NCI-H128 (cell line): ENCODE data around the gene REP15.
"Not testable (repeated sequence)": the region's sequence is repeated elsewhere in the genome, so short reads cannot be mapped to it uniquely, and the experiment has no call there.

ENCODE experiments used
- DNase-seq: peaks from one replicate; lab custom pipeline; 2025; ENCODE audit not compliant: unreplicated experiment; lab: John Stamatoyannopoulos, UW

The REP15 gene

GRCh38 chr12:27696293-27696652, at the start of gene REP15:
Gene REP15 (plus strand): TSS chr12:27696447. CDS start chr12:27696563, 116 bp downstream.
- no peak for DNase-seq

GRCh38 chr12:27650011-27650410, 46.2 kb upstream of the REP15 start:
- DNase-seq: no peak

GRCh38 chr12:27651201-27651600, 45.0 kb upstream of the REP15 start:
- no peak for DNase-seq

GRCh38 chr12:27652174-27652763, 44.0 kb upstream of the REP15 start:
- DNase-seq: peak; percentile 53

- no peak for DNase-seq
These were observed 42.6 kb upstream of the REP15 start for GRCh38 chr12:27653661-27654060.

- not testable (repeated sequence) for DNase-seq
These were observed 40.8 kb upstream of the REP15 start for GRCh38 chr12:27655476-27655875.

- DNase-seq: no peak
These were observed 39.0 kb upstream of the REP15 start for GRCh38 chr12:27657296-27657695.

- no peak for DNase-seq
These were observed 30.5 kb upstream of the REP15 start for GRCh38 chr12:27665704-27666103.

GRCh38 chr12:27666510-27666909, 29.7 kb upstream of the REP15 start:
- DNase-seq: no peak

- DNase-seq: no peak
These were observed 28.7 kb upstream of the REP15 start for GRCh38 chr12:27667540-27667939.

- no peak for DNase-seq
These were observed 24.2 kb upstream of the REP15 start for GRCh38 chr12:27672051-27672450.

- no peak for DNase-seq
These were observed 23.6 kb upstream of the REP15 start for GRCh38 chr12:27672643-27673042.

GRCh38 chr12:27673101-27673718, 23.0 kb upstream of the REP15 start:
- no peak for DNase-seq

- DNase-seq: no peak
These were observed 21.3 kb upstream of the REP15 start for GRCh38 chr12:27674989-27675388.

GRCh38 chr12:27680619-27681018, 15.6 kb upstream of the REP15 start:
- no peak for DNase-seq

GRCh38 chr12:27682534-27682933, 13.7 kb upstream of the REP15 start:
- DNase-seq: no peak

GRCh38 chr12:27685274-27685673, 11.0 kb upstream of the REP15 start:
- DNase-seq: no peak

- no peak for DNase-seq
These were observed 10.1 kb upstream of the REP15 start for GRCh38 chr12:27686147-27686546.

- DNase-seq: no peak
These were observed 7.6 kb upstream of the REP15 start for GRCh38 chr12:27688671-27689070.

- DNase-seq: no peak
These were observed 6.6 kb upstream of the REP15 start for GRCh38 chr12:27689558-27690180.

- no peak for DNase-seq
These were observed 2.8 kb upstream of the REP15 start for GRCh38 chr12:27693403-27693802.

GRCh38 chr12:27695556-27696292, 523 bp upstream of the REP15 start:
- no peak for DNase-seq
